OCI-LY1 (cell line): ENCODE results near the gene DTNBP1.

Experiments used
- H2AFZ ChIP-seq: fragments of 200-600 bp; sonication (generic), shearing (Covaris generic); 2 replicates; pipeline ENCODE4 v1.6.0; 2014; ENCODE audit warnings: antibody characterized with exemption, mild to moderate bottlenecking, low read length
- H3F3A ChIP-seq: fragments of 200-600 bp; sonication (generic), shearing (Covaris generic); 2 replicates; pipeline ENCODE4 v1.6.0; 2014; ENCODE audit warnings: mild to moderate bottlenecking, antibody characterized with exemption, low read length, moderate library complexity; ENCODE audit not compliant: insufficient read depth
- H3K27ac ChIP-seq: fragments of 200-600 bp; sonication (generic); 2 replicates; pipeline ENCODE4 v1.5.1; 2014; ENCODE audit warnings: low read length, mixed run types, mild to moderate bottlenecking, low read depth; ENCODE audit not compliant: poor library complexity, severe bottlenecking
- H3K27me3 ChIP-seq: fragments of 200-600 bp; sonication (generic); 2 replicates; pipeline ENCODE4 v1.6.0; 2014; ENCODE audit warnings: antibody characterized with exemption, mild to moderate bottlenecking, low read length, moderate library complexity; ENCODE audit not compliant: insufficient read depth
- H3K36me3 ChIP-seq: fragments of 200-600 bp; sonication (generic); 2 replicates; pipeline ENCODE4 v1.6.1; 2014; ENCODE audit warnings: mild to moderate bottlenecking, antibody characterized with exemption, low read length, moderate library complexity, mixed read lengths; ENCODE audit not compliant: insufficient read depth
- H3K4me1 ChIP-seq: fragments of 200-600 bp; sonication (generic); 2 replicates; pipeline ENCODE4 v1.5.1; 2014; ENCODE audit warnings: mild to moderate bottlenecking, low read length, moderate library complexity; ENCODE audit not compliant: insufficient read depth, severe bottlenecking
- H3K4me2 ChIP-seq: fragments of 200-600 bp; sonication (generic), shearing (Covaris generic); 2 replicates; pipeline ENCODE4 v1.6.1; 2014; ENCODE audit warnings: low read length
- H3K4me3 ChIP-seq: fragments of 200-600 bp; sonication (generic); 2 replicates; pipeline ENCODE4 v1.5.1; 2014; ENCODE audit warnings: low read length, low read depth, mild to moderate bottlenecking, mixed read lengths; ENCODE audit not compliant: poor library complexity, severe bottlenecking
- H3K79me2 ChIP-seq: fragments of 200-600 bp; shearing (Covaris generic); 2 replicates; pipeline ENCODE4 v1.6.1; 2016; ENCODE audit warnings: mixed run types, low read length, mixed read lengths; ENCODE audit not compliant: insufficient read depth
- H3K9ac ChIP-seq: fragments of 200-600 bp; sonication (generic), shearing (Covaris generic); 2 replicates; pipeline ENCODE4 v1.6.1; 2014; ENCODE audit warnings: mild to moderate bottlenecking, low read length, mixed read lengths
- H3K9me2 ChIP-seq: fragments of 200-600 bp; sonication (generic), shearing (Covaris generic); 2 replicates; pipeline ENCODE4 v1.6.1; 2014; ENCODE audit warnings: low read depth, mild to moderate bottlenecking, low read length, mixed read lengths
- H3K9me3 ChIP-seq: fragments of 200-600 bp; shearing (Covaris generic); 2 replicates; pipeline ENCODE4 v1.6.1; 2014; ENCODE audit warnings: low read length, mixed read lengths
- H4K20me1 ChIP-seq: fragments of 200-600 bp; sonication (generic), shearing (Covaris generic); 2 replicates; pipeline ENCODE4 v1.6.0; 2016; ENCODE audit warnings: mild to moderate bottlenecking, low read length; ENCODE audit not compliant: insufficient read depth
- EZH2 ChIP-seq: fragments of 200-600 bp; sonication (generic), shearing (Covaris generic); IDR thresholded peaks from 2 replicates; pipeline ENCODE4 v1.8.0; 2017; ENCODE audit warnings: borderline replicate concordance, mixed run types, mild to moderate bottlenecking, antibody characterized with exemption, low read length, moderate library complexity, mixed read lengths
- TF ChIP-seq, protein P1 (sequence below): fragments of 200-600 bp; sonication (generic), shearing (Covaris generic); IDR thresholded peaks from 2 replicates; pipeline ENCODE4 v1.5.1; 2017; ENCODE audit warnings: mild to moderate bottlenecking, antibody characterized with exemption, low read length, moderate library complexity, mixed read lengths

Gene DTNBP1

DNA sequence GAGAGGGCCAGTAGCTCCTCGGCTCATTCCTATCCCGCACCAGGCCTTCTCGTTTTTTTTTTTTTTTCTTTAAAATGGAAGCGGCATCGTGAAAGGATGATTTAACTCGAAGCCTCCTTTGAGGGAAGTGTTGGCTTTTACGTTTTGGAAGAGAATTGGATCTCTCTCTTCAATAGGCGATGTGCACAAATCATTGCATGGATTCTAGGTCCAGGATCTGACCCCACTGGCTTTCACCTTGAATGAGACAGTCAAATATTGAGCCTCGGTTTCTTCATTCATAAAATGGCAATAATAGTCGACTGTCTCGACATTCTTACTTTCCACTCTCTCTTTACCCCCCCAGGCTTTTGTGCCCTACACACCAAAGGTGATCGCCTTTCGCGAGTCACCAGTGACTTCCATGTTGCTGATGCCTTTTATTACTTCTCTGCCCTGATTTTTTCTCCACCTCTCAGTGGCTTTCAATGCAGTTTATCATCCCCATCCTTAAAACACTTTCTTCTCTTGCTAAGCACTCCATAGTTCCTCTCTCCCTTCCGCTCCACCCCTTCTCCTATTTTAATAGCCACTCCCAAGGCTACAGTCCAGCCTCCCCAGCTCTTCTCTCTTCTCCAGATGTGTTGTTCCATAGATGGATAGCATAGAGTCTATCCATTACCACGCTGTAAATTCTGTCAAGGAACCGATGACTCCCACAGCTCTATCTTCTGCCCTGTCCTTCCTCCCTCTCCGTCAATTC lies 473 bp upstream of the DTNBP1 start:
- Histone ChIP-seq H4K20me1 (no peaks in the 10 kb centered on the region), H2AFZ (peak overlapping the region; percentile 37; the same call in 1 of the 2 replicates), H3K27me3 (no peaks in the 10 kb centered on the region), H3K4me1 (peaks cover 39% of the 10 kb centered on the region), H3K9ac (no peak overlapping the region; the same call in 1 of the 2 replicates), H3K27ac (no peak overlapping the region), H3K4me2 (peak overlapping the region; percentile 88), H3F3A (peaks cover 3% of the 10 kb centered on the region; the same call in 1 of the 2 replicates), H3K4me3 (peak overlapping the region; percentile 79), H3K36me3 (peaks cover 7% of the 10 kb centered on the region; the same call in 1 of the 2 replicates), H3K9me2 (no peaks in the 10 kb centered on the region), H3K79me2 (peaks cover 8% of the 10 kb centered on the region; the same call in 1 of the 2 replicates), H3K9me3 (no peaks in the 10 kb centered on the region)
- no peak for TF ChIP-seq EZH2
- TF ChIP-seq, protein P1, sequence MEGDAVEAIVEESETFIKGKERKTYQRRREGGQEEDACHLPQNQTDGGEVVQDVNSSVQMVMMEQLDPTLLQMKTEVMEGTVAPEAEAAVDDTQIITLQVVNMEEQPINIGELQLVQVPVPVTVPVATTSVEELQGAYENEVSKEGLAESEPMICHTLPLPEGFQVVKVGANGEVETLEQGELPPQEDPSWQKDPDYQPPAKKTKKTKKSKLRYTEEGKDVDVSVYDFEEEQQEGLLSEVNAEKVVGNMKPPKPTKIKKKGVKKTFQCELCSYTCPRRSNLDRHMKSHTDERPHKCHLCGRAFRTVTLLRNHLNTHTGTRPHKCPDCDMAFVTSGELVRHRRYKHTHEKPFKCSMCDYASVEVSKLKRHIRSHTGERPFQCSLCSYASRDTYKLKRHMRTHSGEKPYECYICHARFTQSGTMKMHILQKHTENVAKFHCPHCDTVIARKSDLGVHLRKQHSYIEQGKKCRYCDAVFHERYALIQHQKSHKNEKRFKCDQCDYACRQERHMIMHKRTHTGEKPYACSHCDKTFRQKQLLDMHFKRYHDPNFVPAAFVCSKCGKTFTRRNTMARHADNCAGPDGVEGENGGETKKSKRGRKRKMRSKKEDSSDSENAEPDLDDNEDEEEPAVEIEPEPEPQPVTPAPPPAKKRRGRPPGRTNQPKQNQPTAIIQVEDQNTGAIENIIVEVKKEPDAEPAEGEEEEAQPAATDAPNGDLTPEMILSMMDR, result no peak

DNA sequence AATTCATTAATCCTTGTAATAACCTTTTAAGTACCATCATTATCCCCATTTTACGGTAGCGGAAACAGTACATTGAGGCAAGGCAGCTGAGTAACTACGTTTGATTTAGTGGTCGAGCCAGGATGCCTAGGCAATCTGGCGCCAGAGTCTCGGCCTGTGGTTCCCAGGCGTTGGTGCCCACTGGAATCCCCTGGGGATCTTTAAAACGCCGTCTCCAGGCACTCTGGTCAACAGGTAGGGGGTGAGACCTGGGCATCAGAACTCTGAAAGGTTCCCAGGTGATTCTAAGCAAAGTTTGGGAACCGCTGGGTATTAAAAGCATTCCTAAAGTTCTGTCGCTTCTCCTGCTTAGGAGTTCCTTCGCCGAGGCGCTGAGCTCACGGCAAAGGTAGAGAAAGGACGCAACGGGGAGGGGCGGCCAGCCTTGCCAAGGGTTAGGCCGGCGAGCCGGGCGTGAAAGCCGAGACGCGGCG lies 939 bp downstream of the DTNBP1 start:
- Histone ChIP-seq H3K79me2 (peaks cover 20% of the 10 kb centered on the region), H3K4me1 (peaks cover 53% of the 10 kb centered on the region), H3K36me3 (peaks cover 7% of the 10 kb centered on the region; the same call in 1 of the 2 replicates), H3K27me3 (no peaks in the 10 kb centered on the region), H3K4me2 (peak overlapping the region; percentile 88), H3K9me2 (no peaks in the 10 kb centered on the region), H3K9ac (peak overlapping the region; percentile 90), H2AFZ (no peak overlapping the region), H3K9me3 (no peaks in the 10 kb centered on the region), H3K4me3 (peak overlapping the region; percentile 79), H4K20me1 (no peaks in the 10 kb centered on the region), H3K27ac (peak overlapping the region; percentile 86), H3F3A (peaks cover 3% of the 10 kb centered on the region)
- TF ChIP-seq, protein P1, result no peak
- TF ChIP-seq EZH2, result no peak

DNA sequence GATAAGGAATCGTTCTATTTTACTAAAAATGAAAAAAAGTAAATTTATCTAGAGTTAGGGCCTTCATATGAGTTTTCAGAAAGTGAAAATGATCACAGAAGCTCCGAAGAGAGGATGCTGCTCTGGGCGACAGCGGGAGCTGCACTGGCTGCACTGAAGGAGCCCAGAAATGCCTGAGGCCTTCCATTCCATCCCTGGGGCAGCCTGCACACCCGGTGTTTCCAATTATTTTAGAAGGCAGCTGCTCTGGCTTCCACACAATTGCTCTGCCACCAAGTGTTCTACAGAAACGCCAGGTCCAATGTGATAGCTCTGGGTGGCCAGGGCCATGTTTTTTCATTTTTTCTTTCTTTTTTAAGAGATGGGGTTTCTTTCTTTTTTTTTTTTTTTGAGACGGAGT lies 3.6 kb downstream of the DTNBP1 start:
- Histone ChIP-seq H2AFZ (no peak overlapping the region), H3F3A (peaks cover 3% of the 10 kb centered on the region), H3K9ac (peak overlapping the region; percentile 42), H4K20me1 (no peaks in the 10 kb centered on the region), H3K9me2 (no peaks in the 10 kb centered on the region), H3K27me3 (no peaks in the 10 kb centered on the region), H3K4me2 (peak overlapping the region; percentile 74), H3K4me3 (peak overlapping the region; percentile 21), H3K36me3 (peaks cover 7% of the 10 kb centered on the region; the same call in 1 of the 2 replicates), H3K79me2 (peaks cover 47% of the 10 kb centered on the region), H3K9me3 (no peaks in the 10 kb centered on the region), H3K4me1 (peaks cover 66% of the 10 kb centered on the region), H3K27ac (peak overlapping the region; percentile 94)
- TF ChIP-seq EZH2, result no peak
- TF ChIP-seq, protein P1, result no peak
